OCI-LY7 (cell line): Measurements from ENCODE around the gene OR52E5.

ENCODE experiments used
- CTCF ChIP-seq: fragments of 200-600 bp; sonication (generic); conservative IDR thresholded peaks from 2 replicates; pipeline ENCODE4 v1.5.1; 2014; ENCODE audit warnings: mild to moderate bottlenecking, antibody characterized with exemption, low read length, moderate library complexity, mixed read lengths
- EZH2phosphoT487 ChIP-seq: fragments of 200-600 bp; sonication (generic); IDR thresholded peaks from 2 replicates; pipeline ENCODE4 v1.6.1; 2018; ENCODE audit warnings: low read depth, borderline replicate concordance, mild to moderate bottlenecking, mixed run types, antibody characterized with exemption, low read length, moderate library complexity, mixed read lengths

GRCh38 chr11:5930614-5931013 lies 37.6 kb downstream of the OR52E5 start:
- TF ChIP-seq CTCF (no peak), EZH2phosphoT487 (no peak)
